GM23338 (cell line): ENCODE measurements around the gene IHH. TPM values are rescaled to one million over a fixed set of nuclear protein-coding genes. Genes with fewer than 3 reads are reported as not detected.
A peak's percentile ranks its signal among the peaks of the same experiment; 100 is the strongest.

ENCODE experiments used
- ATAC-seq: fragments of 200-7000 bp; cut with Tn5 transposase; 3 replicates; pipeline ENCODE4 v1.9.1; 2020
- DNase-seq: peaks from one replicate; pipeline ENCODE4 v3.0.0-alpha.2; 2015; ENCODE audit warnings: low spot score
- H2AFZ ChIP-seq: fragments of 200-600 bp; sonication (generic); 2 replicates; pipeline ENCODE4 v1.8.0; 2016; ENCODE audit warnings: antibody characterized with exemption, mild to moderate bottlenecking, moderate library complexity
- H3F3A ChIP-seq: fragments of 200-600 bp; sonication (generic); replicated peaks from 2 replicates; pipeline ENCODE4 v1.8.0; 2017; ENCODE audit warnings: antibody characterized with exemption, mixed run types, low read depth
- H3K27ac ChIP-seq: fragments of 200-600 bp; sonication (generic); 2 replicates; pipeline ENCODE4 v1.6.1; 2016; ENCODE audit warnings: low read depth
- H3K27me3 ChIP-seq: fragments of 200-600 bp; sonication (generic); 2 replicates; pipeline ENCODE4 v1.8.0; 2016; ENCODE audit warnings: mild to moderate bottlenecking, mixed run types, moderate library complexity; ENCODE audit not compliant: insufficient read depth
- H3K36me3 ChIP-seq: fragments of 200-600 bp; sonication (generic); 2 replicates; pipeline ENCODE4 v1.8.0; 2016; ENCODE audit warnings: mild to moderate bottlenecking; ENCODE audit not compliant: insufficient read depth
- H3K4me1 ChIP-seq: fragments of 200-600 bp; sonication (generic); 2 replicates; pipeline ENCODE4 v1.8.0; 2016; ENCODE audit warnings: mild to moderate bottlenecking, moderate library complexity; ENCODE audit not compliant: insufficient read depth
- H3K4me2 ChIP-seq: fragments of 200-600 bp; sonication (generic); 2 replicates; pipeline ENCODE4 v1.7.1; 2017; ENCODE audit warnings: mixed run types
- H3K4me3 ChIP-seq: fragments of 200-600 bp; sonication (generic); 2 replicates; pipeline ENCODE4 v1.6.1; 2016; ENCODE audit warnings: mixed run types
- H3K79me2 ChIP-seq: fragments of 200-600 bp; sonication (generic); replicated peaks from 2 replicates; pipeline ENCODE4 v1.8.0; 2017; ENCODE audit warnings: mild to moderate bottlenecking; ENCODE audit not compliant: insufficient read depth
- H3K9me2 ChIP-seq: fragments of 200-600 bp; sonication (generic); 2 replicates; pipeline ENCODE4 v1.8.0; 2017; ENCODE audit not compliant: insufficient read depth
- H4K20me1 ChIP-seq: fragments of 200-600 bp; sonication (generic); replicated peaks from 2 replicates; pipeline ENCODE4 v1.8.0; 2017; ENCODE audit warnings: mild to moderate bottlenecking; ENCODE audit not compliant: insufficient read depth
- H3K27ac Mint-ChIP-seq: 2 replicates; pipeline ENCODE4 v1.8.0; 2020; ENCODE audit warnings: inconsistent platforms, mild to moderate bottlenecking, moderate library complexity, mixed read lengths
- H3K27me3 Mint-ChIP-seq: 3 replicates; pipeline ENCODE4 v1.8.0; 2022; ENCODE audit warnings: low read depth, mild to moderate bottlenecking, moderate library complexity, mixed read lengths, inconsistent platforms; ENCODE audit not compliant: insufficient read depth, poor library complexity
- H3K36me3 Mint-ChIP-seq: 3 replicates; pipeline ENCODE4 v1.8.0; 2021; ENCODE audit warnings: low read depth, mild to moderate bottlenecking, inconsistent platforms, moderate library complexity, mixed read lengths
- H3K4me1 Mint-ChIP-seq: 3 replicates; pipeline ENCODE4 v1.8.0; 2020; ENCODE audit warnings: mild to moderate bottlenecking, inconsistent platforms, mixed read lengths
- H3K4me3 Mint-ChIP-seq: 3 replicates; pipeline ENCODE4 v1.8.0; 2021; ENCODE audit warnings: moderate library complexity, mild to moderate bottlenecking, inconsistent platforms, mixed read lengths
- H3K9me3 Mint-ChIP-seq: 3 replicates; pipeline ENCODE4 v1.8.0; 2020; ENCODE audit warnings: moderate library complexity, mild to moderate bottlenecking, inconsistent platforms, mixed read lengths
- CTCF ChIP-seq, 2 experiments: fragments of 200-600 bp in 1 of 2; sonication (generic) in 1 of 2; conservative IDR thresholded peaks; 2 replicates each; pipeline versions ENCODE4 v1.5.1 to v1.6.1; 2016 to 2017; ENCODE audit warnings: antibody characterized with exemption in 2 of 2, low read depth in 2 of 2, mild to moderate bottlenecking in 2 of 2, moderate library complexity in 1 of 2
- ETS1 ChIP-seq: IDR thresholded peaks from 2 replicates; pipeline ENCODE4 v1.6.1; 2016; ENCODE audit warnings: antibody characterized with exemption
- EZH2 ChIP-seq: fragments of 200-600 bp; sonication (generic); IDR thresholded peaks from one replicate; pipeline ENCODE4 v1.8.0; 2017; ENCODE audit warnings: antibody characterized with exemption, mild to moderate bottlenecking, low read depth; ENCODE audit not compliant: unreplicated experiment
- POLR2AphosphoS5 ChIP-seq: IDR thresholded peaks from 2 replicates; pipeline ENCODE4 v1.6.1; 2016; ENCODE audit warnings: antibody characterized with exemption, low read depth
- REST ChIP-seq: IDR thresholded peaks from one replicate; pipeline ENCODE4 v1.6.1; 2018; ENCODE audit warnings: antibody characterized with exemption; ENCODE audit not compliant: unreplicated experiment
- polyA plus RNA-seq: library from polyadenylated mRNA; unstranded; fragments of >200 nt; fragmentation: Nextera tagmentation; extraction: Ambion mirVana; gene quantifications from 2 replicates; pipeline ENCODE4 v1.2.1, GENCODE V29; 2016
- total RNA-seq: library from RNA; depleted of rRNA; stranded (reverse); fragments of >200 nt; shearing (Covaris generic); gene quantifications from 2 replicates; pipeline ENCODE4 v1.2.3, GENCODE V29; 2014
- TF ChIP-seq, protein P1 (sequence below): fragments of 250-450 bp; sonication (Bioruptor Pico); IDR thresholded peaks from 2 replicates; pipeline ENCODE4 v1.5.0; 2020; ENCODE audit warnings: mild to moderate bottlenecking, moderate library complexity

IHH gene
- total and polyA plus RNA-seq, 2 experiments from 2014 or later = not detected

DNA sequence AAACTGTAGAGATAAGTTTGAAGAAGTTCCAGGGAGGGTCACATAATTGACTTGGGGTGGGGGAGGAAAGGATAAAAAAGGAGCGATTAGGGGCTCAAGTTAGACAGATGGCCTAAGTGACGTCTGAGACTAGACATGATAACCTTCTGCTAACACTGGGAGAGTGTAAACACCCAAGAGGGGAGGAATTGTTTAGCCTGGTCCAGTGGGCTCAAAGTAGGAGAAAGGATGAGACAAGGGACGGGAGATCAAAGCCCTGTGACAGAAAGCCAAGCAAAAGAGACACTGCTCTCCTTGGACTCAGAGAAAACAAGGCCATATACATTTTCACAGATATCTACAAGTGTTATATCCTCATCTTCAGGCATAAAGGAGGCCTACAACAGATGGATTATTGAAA, 45.5 kb upstream of the IHH start (continued):
- TF ChIP-seq, protein P1, sequence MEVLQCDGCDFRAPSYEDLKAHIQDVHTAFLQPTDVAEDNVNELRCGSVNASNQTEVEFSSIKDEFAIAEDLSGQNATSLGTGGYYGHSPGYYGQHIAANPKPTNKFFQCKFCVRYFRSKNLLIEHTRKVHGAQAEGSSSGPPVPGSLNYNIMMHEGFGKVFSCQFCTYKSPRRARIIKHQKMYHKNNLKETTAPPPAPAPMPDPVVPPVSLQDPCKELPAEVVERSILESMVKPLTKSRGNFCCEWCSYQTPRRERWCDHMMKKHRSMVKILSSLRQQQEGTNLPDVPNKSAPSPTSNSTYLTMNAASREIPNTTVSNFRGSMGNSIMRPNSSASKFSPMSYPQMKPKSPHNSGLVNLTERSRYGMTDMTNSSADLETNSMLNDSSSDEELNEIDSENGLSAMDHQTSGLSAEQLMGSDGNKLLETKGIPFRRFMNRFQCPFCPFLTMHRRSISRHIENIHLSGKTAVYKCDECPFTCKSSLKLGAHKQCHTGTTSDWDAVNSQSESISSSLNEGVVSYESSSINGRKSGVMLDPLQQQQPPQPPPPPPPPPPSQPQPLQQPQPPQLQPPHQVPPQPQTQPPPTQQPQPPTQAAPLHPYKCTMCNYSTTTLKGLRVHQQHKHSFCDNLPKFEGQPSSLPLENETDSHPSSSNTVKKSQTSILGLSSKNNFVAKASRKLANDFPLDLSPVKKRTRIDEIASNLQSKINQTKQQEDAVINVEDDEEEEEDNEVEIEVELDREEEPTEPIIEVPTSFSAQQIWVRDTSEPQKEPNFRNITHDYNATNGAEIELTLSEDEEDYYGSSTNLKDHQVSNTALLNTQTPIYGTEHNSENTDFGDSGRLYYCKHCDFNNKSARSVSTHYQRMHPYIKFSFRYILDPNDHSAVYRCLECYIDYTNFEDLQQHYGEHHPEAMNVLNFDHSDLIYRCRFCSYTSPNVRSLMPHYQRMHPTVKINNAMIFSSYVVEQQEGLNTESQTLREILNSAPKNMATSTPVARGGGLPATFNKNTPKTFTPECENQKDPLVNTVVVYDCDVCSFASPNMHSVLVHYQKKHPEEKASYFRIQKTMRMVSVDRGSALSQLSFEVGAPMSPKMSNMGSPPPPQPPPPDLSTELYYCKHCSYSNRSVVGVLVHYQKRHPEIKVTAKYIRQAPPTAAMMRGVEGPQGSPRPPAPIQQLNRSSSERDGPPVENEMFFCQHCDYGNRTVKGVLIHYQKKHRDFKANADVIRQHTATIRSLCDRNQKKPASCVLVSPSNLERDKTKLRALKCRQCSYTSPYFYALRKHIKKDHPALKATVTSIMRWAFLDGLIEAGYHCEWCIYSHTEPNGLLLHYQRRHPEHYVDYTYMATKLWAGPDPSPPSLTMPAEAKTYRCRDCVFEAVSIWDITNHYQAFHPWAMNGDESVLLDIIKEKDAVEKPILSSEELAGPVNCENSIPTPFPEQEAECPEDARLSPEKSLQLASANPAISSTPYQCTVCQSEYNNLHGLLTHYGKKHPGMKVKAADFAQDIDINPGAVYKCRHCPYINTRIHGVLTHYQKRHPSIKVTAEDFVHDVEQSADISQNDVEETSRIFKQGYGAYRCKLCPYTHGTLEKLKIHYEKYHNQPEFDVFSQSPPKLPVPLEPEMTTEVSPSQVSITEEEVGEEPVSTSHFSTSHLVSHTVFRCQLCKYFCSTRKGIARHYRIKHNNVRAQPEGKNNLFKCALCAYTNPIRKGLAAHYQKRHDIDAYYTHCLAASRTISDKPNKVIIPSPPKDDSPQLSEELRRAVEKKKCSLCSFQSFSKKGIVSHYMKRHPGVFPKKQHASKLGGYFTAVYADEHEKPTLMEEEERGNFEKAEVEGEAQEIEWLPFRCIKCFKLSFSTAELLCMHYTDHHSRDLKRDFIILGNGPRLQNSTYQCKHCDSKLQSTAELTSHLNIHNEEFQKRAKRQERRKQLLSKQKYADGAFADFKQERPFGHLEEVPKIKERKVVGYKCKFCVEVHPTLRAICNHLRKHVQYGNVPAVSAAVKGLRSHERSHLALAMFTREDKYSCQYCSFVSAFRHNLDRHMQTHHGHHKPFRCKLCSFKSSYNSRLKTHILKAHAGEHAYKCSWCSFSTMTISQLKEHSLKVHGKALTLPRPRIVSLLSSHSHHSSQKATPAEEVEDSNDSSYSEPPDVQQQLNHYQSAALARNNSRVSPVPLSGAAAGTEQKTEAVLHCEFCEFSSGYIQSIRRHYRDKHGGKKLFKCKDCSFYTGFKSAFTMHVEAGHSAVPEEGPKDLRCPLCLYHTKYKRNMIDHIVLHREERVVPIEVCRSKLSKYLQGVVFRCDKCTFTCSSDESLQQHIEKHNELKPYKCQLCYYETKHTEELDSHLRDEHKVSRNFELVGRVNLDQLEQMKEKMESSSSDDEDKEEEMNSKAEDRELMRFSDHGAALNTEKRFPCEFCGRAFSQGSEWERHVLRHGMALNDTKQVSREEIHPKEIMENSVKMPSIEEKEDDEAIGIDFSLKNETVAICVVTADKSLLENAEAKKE (CRISPR knock-in tag) = no peak
- TF ChIP-seq ETS1 = no peak

- no peaks in the 10 kb centered on the region for H3K9me3 Mint-ChIP-seq
- Histone ChIP-seq H3F3A (no peaks in the 10 kb centered on the region), H3K4me1 (no peaks in the 10 kb centered on the region), H3K4me3 (no peak overlapping the region), H4K20me1 (no peaks in the 10 kb centered on the region; the same call in 1 of the 2 replicates), H3K27me3 (no peaks in the 10 kb centered on the region), H3K4me2 (no peak overlapping the region), H3K36me3 (no peaks in the 10 kb centered on the region; the same call in 1 of the 2 replicates), H3K9me2 (no peaks in the 10 kb centered on the region), H2AFZ (no peak overlapping the region), H3K27ac (no peak overlapping the region), H3K79me2 (no peaks in the 10 kb centered on the region)
- H3K36me3 Mint-ChIP-seq = no peaks in the 10 kb centered on the region; the same call in 2 of the 3 replicates
- H3K4me3 Mint-ChIP-seq = no peak overlapping the region
- peaks cover 2% of the 10 kb centered on the region for H3K27me3 Mint-ChIP-seq
- peaks cover 6% of the 10 kb centered on the region; the same call in 2 of the 3 replicates for H3K4me1 Mint-ChIP-seq
- ATAC-seq (peak; percentile 98), DNase-seq (peak; percentile 89)
- H3K27ac Mint-ChIP-seq = no peak overlapping the region
- TF ChIP-seq POLR2AphosphoS5 (no peak), CTCF (conservative IDR thresholded peaks at IDR 0.05; ENCODE audit: low read depth in 2 of 2) (peak; percentile 78 to 92), EZH2 (no peak), REST (no peak)
Measured at GRCh38 chr2:219104107-219105035, 43.6 kb upstream of the IHH start.
